ENCODE data around the gene GUCD1.

GUCD1 gene

GRCh38 chr22:24592058-24592850 lies 37.3 kb upstream of the GUCD1 start (continued):
- TF ChIP-seq ZNF621 (tag by site-specific recombination; IDR thresholded peaks at IDR 0.05) = no peak
- TF ChIP-seq ZNF488 (tag by site-specific recombination; IDR thresholded peaks at IDR 0.05) = no peak
- TF ChIP-seq BCL11B (tag by site-specific recombination; IDR thresholded peaks at IDR 0.05; ENCODE audit: low read depth) = peak; percentile 75; the same call in 1 of the 2 replicates
- peak; percentile 44; the same call in 1 of the 2 replicates for TF ChIP-seq ZNF398 (tag by site-specific recombination; IDR thresholded peaks at IDR 0.05)
- TF ChIP-seq ZBTB6 (tag by site-specific recombination; IDR thresholded peaks at IDR 0.05) = no peak
- no peak for TF ChIP-seq GLIS1 (tag by site-specific recombination; IDR thresholded peaks at IDR 0.05)
- TF ChIP-seq, protein P1, sequence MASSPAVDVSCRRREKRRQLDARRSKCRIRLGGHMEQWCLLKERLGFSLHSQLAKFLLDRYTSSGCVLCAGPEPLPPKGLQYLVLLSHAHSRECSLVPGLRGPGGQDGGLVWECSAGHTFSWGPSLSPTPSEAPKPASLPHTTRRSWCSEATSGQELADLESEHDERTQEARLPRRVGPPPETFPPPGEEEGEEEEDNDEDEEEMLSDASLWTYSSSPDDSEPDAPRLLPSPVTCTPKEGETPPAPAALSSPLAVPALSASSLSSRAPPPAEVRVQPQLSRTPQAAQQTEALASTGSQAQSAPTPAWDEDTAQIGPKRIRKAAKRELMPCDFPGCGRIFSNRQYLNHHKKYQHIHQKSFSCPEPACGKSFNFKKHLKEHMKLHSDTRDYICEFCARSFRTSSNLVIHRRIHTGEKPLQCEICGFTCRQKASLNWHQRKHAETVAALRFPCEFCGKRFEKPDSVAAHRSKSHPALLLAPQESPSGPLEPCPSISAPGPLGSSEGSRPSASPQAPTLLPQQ (tag by site-specific recombination; IDR thresholded peaks at IDR 0.05) = 0 out of 2 replicates have a peak, but pooled peaks have one; percentile 9
- TF ChIP-seq ZSCAN18 (tag by site-specific recombination; IDR thresholded peaks at IDR 0.05) = no peak
- no peak for TF ChIP-seq ZNF174 (tag by site-specific recombination; IDR thresholded peaks at IDR 0.05)
- TF ChIP-seq BCL11A (tag by site-specific recombination; IDR thresholded peaks at IDR 0.05; ENCODE audit: low read depth) = 0 out of 2 replicates have a peak, but pooled peaks have one; percentile 30
- TF ChIP-seq ZNF335 (tag by site-specific recombination; conservative IDR thresholded peaks at IDR 0.05) = peak; percentile 58; the same call in 1 of the 2 replicates
- TF ChIP-seq KLF17 (tag by site-specific recombination; IDR thresholded peaks at IDR 0.05) = peak; percentile 77
- peak; percentile 31; the same call in 1 of the 2 replicates for TF ChIP-seq SCRT2 (tag by site-specific recombination; IDR thresholded peaks at IDR 0.05)
- 0 out of 2 replicates have a peak, but pooled peaks have one; percentile 28 for TF ChIP-seq SALL2 (tag by site-specific recombination; IDR thresholded peaks at IDR 0.05; ENCODE audit: borderline replicate concordance)
- peak; percentile 85; the same call in 1 of the 2 replicates for TF ChIP-seq ZBTB7A (tag by site-specific recombination; IDR thresholded peaks at IDR 0.05; ENCODE audit: low read depth)
- TF ChIP-seq ZBTB26 (tag by site-specific recombination; optimal IDR thresholded peaks at IDR 0.05) = peak; percentile 88
- no peak for TF ChIP-seq INSM2 (tag by site-specific recombination; IDR thresholded peaks at IDR 0.05)
